CD4-positive, alpha-beta T cell treated with Interleukin-1 beta for 1 hour (primary cell): ENCODE measurements around the gene CCNK.

Experiments used
- DNase-seq, 2 donors: peaks; one replicate each; pipeline ENCODE4 v3.0.0-alpha.2; 2020 to 2022

Gene CCNK

DNA sequence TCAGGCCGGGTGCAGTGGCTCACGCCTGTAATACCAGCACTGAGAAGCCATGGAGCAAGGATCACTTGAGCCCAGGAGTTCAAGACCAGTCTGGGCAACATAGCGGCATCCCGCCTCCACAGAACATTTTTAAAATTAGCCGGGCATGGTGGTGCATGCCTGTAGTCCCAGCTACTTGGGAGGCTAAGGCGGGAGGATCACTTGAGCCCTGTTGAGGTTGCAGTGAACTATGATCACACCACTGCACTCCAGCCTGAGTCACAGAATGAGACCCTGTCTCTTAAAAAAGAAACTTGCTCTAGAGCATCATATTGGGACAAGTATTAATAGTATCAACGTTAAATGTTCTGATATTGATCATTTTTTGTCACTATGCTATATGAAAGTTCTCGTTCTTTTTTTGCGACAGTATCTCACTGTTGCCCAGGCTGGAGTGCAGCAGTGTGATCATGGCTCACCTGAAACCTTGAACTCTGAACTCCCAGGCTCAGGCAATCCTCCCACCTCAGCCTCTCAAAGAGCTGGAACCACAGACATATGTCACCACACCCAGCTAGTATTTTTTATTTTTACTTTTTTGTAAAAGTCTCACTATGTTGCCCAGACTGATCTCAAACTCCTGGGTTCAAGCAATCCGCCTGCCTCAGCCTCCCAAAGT lies 75.1 kb downstream of the CCNK start:
- DNase-seq = no peak

DNA sequence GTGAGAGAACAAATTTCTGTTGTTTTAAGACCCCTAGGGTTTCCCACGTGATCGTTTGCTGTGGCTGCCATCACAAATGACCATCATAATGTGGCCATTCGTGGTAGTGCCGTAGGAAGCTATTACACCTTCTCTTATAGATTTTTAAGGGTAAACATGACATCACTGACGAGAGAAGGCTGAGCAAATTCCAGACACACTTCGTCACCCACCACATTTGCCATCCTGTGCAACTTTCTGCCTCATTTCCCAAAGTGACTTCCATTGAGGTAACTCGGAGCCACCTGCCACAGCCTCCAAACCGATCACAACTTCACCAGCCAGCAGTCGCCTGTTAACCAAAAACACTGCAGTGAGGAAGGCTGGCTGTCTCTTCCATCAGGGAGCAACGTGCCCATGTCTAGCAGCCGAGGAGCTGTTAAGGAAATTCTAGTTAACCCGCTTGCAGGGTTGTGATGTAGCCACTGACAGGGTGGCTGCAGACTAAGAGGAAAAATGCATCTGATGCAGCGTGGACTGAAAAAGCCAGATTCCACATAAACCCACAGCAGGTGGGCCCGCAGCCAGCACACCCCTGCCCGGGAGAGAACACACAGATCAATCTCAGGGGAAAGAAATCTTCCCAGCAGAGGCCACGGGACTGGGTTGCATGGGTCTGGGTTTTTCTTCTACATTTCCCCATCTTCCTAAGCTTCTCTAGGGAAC lies 78.2 kb downstream of the CCNK start:
- DNase-seq = no peak

DNA sequence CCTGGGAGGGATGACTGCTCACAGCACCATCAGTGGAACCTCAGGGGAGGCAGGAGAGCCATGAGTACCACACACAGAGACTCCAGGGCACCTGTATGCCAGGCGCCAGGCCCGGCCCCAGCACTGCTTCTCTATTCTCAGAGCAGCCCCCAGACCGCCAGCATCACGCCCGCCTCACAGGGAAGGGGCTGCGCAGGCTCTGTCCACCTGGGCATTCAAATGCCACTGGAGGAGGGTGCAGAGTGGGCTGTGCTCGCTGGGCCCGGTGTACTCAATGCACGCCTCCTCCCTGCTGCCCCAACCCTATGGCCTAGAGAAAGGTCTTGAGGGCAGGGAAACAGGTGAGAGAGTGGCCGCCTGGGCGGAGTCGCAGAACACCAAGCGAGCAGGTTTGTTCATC lies 79.2 kb downstream of the CCNK start:
- DNase-seq = no peak

DNA sequence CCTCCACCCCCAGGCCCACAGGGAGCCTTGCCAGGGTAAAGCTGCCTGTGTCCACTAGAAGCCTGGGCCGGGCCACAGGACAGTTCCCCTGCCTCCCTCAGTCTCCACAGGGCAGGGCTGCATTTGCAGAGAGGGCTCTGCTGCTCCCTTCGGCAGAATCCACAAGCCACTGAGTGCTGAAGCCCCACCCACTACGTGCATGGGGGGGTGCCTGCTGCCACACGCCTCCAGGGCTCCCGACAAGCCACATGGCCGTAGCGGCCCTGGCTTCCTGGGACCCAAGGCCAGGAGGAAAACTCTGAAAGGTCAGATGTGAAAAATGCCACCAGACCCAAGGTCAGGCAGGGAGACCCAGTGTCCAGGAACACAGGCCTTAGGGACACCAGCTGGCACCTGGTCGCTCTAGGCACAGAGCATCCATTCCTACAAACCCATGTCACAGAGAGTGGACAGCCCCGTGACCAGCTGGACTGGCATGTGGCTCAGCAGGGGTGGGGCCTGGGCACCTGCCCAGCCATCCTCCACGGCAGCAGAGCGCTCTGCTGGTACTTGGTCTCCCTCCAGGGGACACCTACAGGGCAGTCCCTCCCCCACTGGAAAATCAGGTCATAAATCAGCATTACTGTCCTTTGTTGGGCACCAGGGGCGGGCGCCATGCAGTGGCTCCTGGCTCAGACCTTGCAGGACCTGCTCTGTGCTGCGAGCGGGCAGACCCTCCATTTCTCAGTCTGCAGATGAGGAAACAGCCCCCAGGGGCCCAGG lies 79.9 kb downstream of the CCNK start:
- no peak for DNase-seq

DNA sequence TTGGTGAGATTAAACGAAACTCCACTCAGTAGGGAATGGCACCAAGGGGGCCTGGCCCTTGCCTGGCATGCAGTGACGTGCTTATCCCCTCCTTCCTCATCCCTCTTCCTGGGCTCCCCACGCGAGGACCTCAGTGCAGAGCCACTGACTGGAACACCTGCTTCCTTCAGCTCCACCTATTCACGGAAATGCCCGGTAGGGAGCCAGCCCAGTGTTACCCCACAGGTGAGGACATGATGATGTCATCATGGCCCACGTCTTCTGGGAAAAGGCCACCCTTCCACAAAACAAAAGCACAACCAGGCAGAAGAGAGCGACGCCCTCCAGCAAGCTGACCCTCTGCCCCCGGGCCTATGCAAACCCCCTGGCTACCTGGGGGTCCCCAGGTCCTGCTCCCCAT lies 80.7 kb downstream of the CCNK start:
- DNase-seq = no peak
